Heart left ventricle (tissue), 16 donors: ENCODE data around the gene CFAP57. TPM values are rescaled to one million over a fixed set of nuclear protein-coding genes. Genes with fewer than 3 reads are reported as not detected.

Experiments
- ATAC-seq, 4 donors: fragments of 200-7000 bp; cut with Tn5 transposase; one replicate each; pipeline ENCODE4 v1.9.1; 2020 to 2022; ENCODE audit warnings: moderate library complexity in 4 of 4, mild to moderate bottlenecking in 3 of 4, moderate number of reproducible peaks in 1 of 4
- DNase-seq, 5 donors: peaks; one replicate each; pipeline ENCODE4 v3.0.0-alpha.2; 2020
- H3K27ac ChIP-seq, 12 donors: fragments of 200-600 bp; sonication (generic) in 4 of 12; one replicate each; pipeline versions ENCODE4 v1.5.0 to v1.8.0; 2016 to 2022; ENCODE audit warnings: mild to moderate bottlenecking in 2 of 12
- H3K27me3 ChIP-seq, 9 donors: fragments of 200-600 bp; sonication (generic) in 2 of 9; one replicate each; pipeline versions ENCODE4 v1.5.1 to v1.8.0; 2016 to 2022; ENCODE audit warnings: mild to moderate bottlenecking in 3 of 9
- H3K36me3 ChIP-seq, 9 donors: fragments of 200-600 bp; sonication (generic) in 2 of 9; one replicate each; pipeline versions ENCODE4 v1.5.0 to v1.8.0; 2018 to 2022; ENCODE audit warnings: mild to moderate bottlenecking in 2 of 9
- H3K4me1 ChIP-seq, 12 donors: fragments of 200-600 bp; sonication (generic) in 4 of 12; one replicate each; pipeline versions ENCODE4 v1.5.0 to v1.8.0; 2016 to 2022; ENCODE audit warnings: mild to moderate bottlenecking in 3 of 12
- H3K4me3 ChIP-seq, 12 donors: fragments of 200-600 bp; sonication (generic) in 4 of 12; one replicate each; pipeline versions ENCODE4 v1.5.0 to v1.8.0; 2017 to 2022; ENCODE audit warnings: mild to moderate bottlenecking in 9 of 12, moderate library complexity in 4 of 12
- H3K9me3 ChIP-seq, 12 donors: fragments of 200-600 bp; sonication (generic) in 4 of 12; one replicate each; pipeline versions ENCODE4 v1.5.0 to v1.8.0; 2016 to 2022; ENCODE audit warnings: mild to moderate bottlenecking in 1 of 12
- POLR2A ChIP-seq, 2 donors: fragments of 450-650 bp; IDR thresholded peaks; one replicate each; pipeline ENCODE4 v1.6.1; 2017; ENCODE audit warnings: antibody characterized with exemption in 2 of 2, mild to moderate bottlenecking in 2 of 2, moderate library complexity in 2 of 2
- WGBS, 4 donors: extraction: QIAGEN DNeasy Blood & Tissue Kit in 2 of 4; methylation state at CpG; one replicate each; pipeline versions ENCODE4 v1.1.5 to v1.1.7; 2013 to 2018; 5-methylcytosine and 5-hydroxymethylcytosine counted together
- intact Hi-C, 10 donors: fragments of 100-400 bp; cut with DNase I; formaldehyde crosslinking; loops; one replicate each; pipeline versions ENCODE4 v1.11.1 to v1.14.2; 2022
- polyA plus RNA-seq, 2 donors: library from polyadenylated mRNA; stranded (reverse); fragments of 200-250 nt; gene quantifications; one replicate each; pipeline ENCODE4 v1.2.3, GENCODE V29; 2013
- total RNA-seq, 9 donors: library from RNA; depleted of rRNA in 2 of 9; stranded (reverse); fragments of >200 nt in 2 of 9; fragmentation: NEBNext Ultra II Directional in 3 of 9; extraction: Animal tissue kit (Norgen Biotek cat#: 25700) in 3 of 9; gene quantifications; one replicate each; pipeline versions ENCODE4 v1.1.0 to v1.2.4, GENCODE V29; 2016 to 2023
- TF ChIP-seq, protein P1 (sequence below), 12 donors: fragments of 200-600 bp; sonication (generic) in 4 of 12; IDR thresholded peaks; one replicate each; pipeline versions ENCODE4 v1.5.0 to v1.8.0; 2018 to 2022; ENCODE audit warnings: antibody characterized with exemption in 12 of 12, mild to moderate bottlenecking in 5 of 12
- donor health status: ischemic (EF 13 %, LVEDD 7.1; RV severe dilation, severe dysfunction).
- donor health status: healthy with polysubstance abuse.
- donor health status: DM: no; HTN: yes; CAD: no.
- donor health status: DM: no; HTN: no; CAD: no.
- donor health status: ischemic (EF 25% LVEDD 6.9; RV normal size, moderate dysfunction).
- donor health status: ischemic (EF 25% LVEDD 5.7; RV mildly dilated, moderate dysfunction).
- donor health status: healthy.
- donor health status: DM: yes; HTN: yes; CAD: no.
- donor health status: ischemic (EF 35%, LVEDD 5.7; RV mildly dilated, moderate dysfunction).
- donor health status: nonischemic (EF 11% LVEDD 7.7; RV severe dilation, severe dysfunction).
- donor health status: DM: yes; HTN: yes; CAD: no.
- donor health status: PGD.
- donor health status: ischemic (EF 29% LVEDD 5.4; RV normal size, mild dysfunction).
- donor health status: nonischemic (EF 23%, LVEDD 6.1; RV moderate dilation, normal function).

Gene CFAP57
- total and polyA plus RNA-seq, 11 donors = 0.07 to 0.34 (median 0.13) TPM; not detected in 5

DNA sequence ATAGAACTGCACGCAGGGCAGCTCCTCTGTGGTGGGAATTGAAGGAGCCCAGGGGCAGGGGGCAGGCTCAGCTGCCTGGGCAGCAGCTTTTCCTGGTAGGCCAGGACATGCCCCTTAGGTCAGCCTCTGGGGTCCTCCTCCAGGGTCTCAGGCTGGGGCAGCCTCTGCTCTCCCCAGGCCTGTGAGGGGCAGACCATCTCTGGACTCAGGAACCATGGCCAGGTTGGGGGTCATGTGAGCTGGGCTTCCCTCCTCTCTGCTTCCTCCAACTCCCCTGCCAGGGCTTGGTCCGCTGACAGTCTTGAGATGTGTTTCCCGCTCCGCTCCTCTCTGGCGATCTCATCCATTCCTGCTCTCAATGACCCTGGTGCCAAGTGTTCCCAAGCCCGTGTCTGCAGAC lies 107.5 kb downstream of the CFAP57 start:
- ATAC-seq = no peak
- H3K27ac ChIP-seq = no peak overlapping the region
- no peak for DNase-seq
- TF ChIP-seq, protein P1, sequence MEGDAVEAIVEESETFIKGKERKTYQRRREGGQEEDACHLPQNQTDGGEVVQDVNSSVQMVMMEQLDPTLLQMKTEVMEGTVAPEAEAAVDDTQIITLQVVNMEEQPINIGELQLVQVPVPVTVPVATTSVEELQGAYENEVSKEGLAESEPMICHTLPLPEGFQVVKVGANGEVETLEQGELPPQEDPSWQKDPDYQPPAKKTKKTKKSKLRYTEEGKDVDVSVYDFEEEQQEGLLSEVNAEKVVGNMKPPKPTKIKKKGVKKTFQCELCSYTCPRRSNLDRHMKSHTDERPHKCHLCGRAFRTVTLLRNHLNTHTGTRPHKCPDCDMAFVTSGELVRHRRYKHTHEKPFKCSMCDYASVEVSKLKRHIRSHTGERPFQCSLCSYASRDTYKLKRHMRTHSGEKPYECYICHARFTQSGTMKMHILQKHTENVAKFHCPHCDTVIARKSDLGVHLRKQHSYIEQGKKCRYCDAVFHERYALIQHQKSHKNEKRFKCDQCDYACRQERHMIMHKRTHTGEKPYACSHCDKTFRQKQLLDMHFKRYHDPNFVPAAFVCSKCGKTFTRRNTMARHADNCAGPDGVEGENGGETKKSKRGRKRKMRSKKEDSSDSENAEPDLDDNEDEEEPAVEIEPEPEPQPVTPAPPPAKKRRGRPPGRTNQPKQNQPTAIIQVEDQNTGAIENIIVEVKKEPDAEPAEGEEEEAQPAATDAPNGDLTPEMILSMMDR (IDR thresholded peaks at IDR 0.05) = no peak
- TF ChIP-seq POLR2A (IDR thresholded peaks at IDR 0.05) = no peak
- H3K4me3 ChIP-seq = no peak overlapping the region
- 93 to 96% (median 96%) methylated on average over 6 of the region's 6 CpGs for WGBS, 4 donors
- H3K9me3 ChIP-seq = no peaks in the 10 kb centered on the region
- H3K36me3 ChIP-seq = no peaks in the 10 kb centered on the region
- intact Hi-C loops = no loop called here
- H3K4me1 ChIP-seq = peaks cover 0 to 2% (median 0%) of the 10 kb centered on the region in 12 donors
- no peaks in the 10 kb centered on the region for H3K27me3 ChIP-seq

DNA sequence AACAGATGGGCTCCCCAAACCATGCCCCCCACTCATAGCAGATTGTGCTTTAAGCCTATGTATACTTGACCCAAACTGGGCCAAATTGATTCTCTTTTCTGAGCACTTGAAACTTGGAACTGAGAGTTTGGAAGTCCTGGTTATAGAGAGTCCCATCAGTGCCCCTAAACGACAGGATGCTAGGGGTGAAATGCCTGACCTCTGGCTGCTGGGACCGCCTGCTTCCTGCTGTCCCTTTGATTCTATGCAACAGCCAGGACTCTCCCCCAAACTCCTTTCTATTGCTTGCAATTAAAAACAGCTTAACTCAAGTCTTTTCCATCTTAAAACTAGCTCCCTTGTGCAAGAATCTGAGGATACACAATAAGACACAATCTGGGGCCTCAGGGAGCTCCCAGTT lies 108.6 kb downstream of the CFAP57 start:
- intact Hi-C loops = no loop called here
- H3K27ac ChIP-seq = no peak overlapping the region
- ATAC-seq (no peak), DNase-seq (no peak)
- no peaks in the 10 kb centered on the region for H3K27me3 ChIP-seq
- no peaks in the 10 kb centered on the region for H3K4me1 ChIP-seq
- H3K9me3 ChIP-seq = no peaks in the 10 kb centered on the region
- H3K36me3 ChIP-seq = no peaks in the 10 kb centered on the region
- 40 to 55% (median 49%) methylated on average over 2 of the region's 2 CpGs for WGBS, 4 donors
- TF ChIP-seq POLR2A (IDR thresholded peaks at IDR 0.05) = no peak
- TF ChIP-seq, protein P1 (IDR thresholded peaks at IDR 0.05) = no peak
- H3K4me3 ChIP-seq = no peak overlapping the region

DNA sequence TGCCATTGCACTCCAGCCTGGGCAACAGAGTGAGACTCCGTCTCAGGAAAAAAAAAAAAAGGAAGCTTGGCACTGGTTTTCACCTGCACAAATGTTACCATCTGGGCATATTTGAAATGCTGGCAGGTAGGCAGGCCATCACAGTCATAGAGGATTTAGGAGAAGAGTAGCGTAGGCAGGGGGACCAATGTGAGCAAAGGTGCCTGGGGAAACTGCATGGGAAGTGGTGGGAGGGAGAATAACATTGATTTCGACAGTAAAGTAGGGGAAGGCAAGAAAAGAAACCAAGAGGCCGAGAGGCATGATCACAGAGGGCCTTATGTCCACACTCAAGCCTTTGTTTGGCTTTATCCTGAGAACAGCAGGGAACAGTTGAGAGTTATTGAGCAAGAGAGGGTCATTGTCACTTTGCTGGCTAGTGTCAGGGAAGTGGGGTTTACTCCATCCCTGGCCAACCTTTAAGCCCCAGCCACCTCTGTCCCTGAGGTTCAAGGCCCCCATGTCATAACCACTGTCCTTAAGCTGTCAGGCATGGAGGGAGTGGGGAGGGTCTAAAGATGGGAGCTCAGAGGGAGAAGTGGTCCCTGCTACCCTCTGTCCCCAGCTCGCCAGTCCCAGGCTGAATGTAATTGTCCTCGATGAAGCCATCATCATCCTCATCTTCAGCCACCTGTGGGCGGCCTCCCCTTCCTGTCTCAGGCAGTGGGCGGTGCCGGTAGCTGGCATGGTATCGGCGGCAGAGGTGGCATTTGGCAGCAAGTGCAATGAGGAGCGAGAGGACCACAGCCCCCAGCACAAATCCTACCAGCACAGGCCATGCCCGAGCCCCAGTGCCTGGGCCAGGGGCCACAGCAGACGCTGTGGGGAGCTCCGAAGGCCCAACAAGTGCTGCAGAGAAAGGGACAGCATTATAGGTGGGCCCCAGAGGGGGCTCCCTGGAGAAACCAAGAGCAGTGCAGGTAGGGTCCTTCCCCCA lies 110.4 kb downstream of the CFAP57 start:
- H3K4me3 ChIP-seq = no peak overlapping the region
- WGBS, 4 donors = 83 to 95% (median 91%) methylated on average over 11 to 15 of the region's 15 CpGs
- H3K4me1 ChIP-seq = no peaks in the 10 kb centered on the region
- no peaks in the 10 kb centered on the region for H3K27me3 ChIP-seq
- H3K9me3 ChIP-seq = no peaks in the 10 kb centered on the region
- DNase-seq (no peak), ATAC-seq (no peak)
- TF ChIP-seq POLR2A (IDR thresholded peaks at IDR 0.05) = no peak
- TF ChIP-seq, protein P1 (IDR thresholded peaks at IDR 0.05) = no peak
- H3K27ac ChIP-seq = no peak overlapping the region
- no peaks in the 10 kb centered on the region for H3K36me3 ChIP-seq
- intact Hi-C loops = no loop called here

DNA sequence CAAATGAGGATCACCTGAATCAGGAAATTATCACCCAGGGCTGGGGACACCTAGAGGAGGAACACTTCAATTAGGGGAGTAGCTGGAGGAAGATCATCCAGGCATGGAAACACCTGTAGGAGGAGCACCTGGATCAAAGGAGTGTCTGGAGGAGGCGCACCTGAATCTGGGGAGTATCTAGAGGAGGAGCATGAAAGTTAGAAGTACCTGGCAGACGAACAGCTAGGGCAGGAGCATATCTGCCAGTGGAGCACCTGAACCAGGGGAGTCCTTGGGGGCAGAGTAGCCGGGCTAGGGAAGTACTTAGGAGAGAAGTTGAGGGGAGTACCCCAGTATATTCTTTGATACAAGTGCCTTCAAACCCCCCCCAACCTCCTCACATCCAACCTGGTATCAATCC lies 111.9 kb downstream of the CFAP57 start:
- Histone ChIP-seq H3K4me3 (no peak overlapping the region), H3K36me3 (no peaks in the 10 kb centered on the region), H3K27me3 (no peaks in the 10 kb centered on the region), H3K9me3 (no peaks in the 10 kb centered on the region), H3K4me1 (peaks cover 0 to under 1% (median 0%) of the 10 kb centered on the region in 12 donors), H3K27ac (no peak overlapping the region)
- intact Hi-C loops = no loop called here
- ATAC-seq (no peak), DNase-seq (no peak)
- TF ChIP-seq POLR2A (IDR thresholded peaks at IDR 0.05) = no peak
- TF ChIP-seq, protein P1 (IDR thresholded peaks at IDR 0.05) = no peak
- WGBS, 4 donors = 92 to 98% (median 97%) methylated on average over 3 of the region's 3 CpGs
